GM21423 (cell line): ENCODE measurements around the gene FARSB.
A peak's percentile ranks its signal among the peaks of the same experiment; 100 is the strongest.

Experiments used
- ATAC-seq: cut with Tn5 transposase; IDR thresholded peaks from one replicate; pipeline ENCODE4 v1.9.1; 2021; ENCODE audit warnings: mild to moderate bottlenecking, moderate library complexity; ENCODE audit not compliant: unreplicated experiment

Gene FARSB

DNA sequence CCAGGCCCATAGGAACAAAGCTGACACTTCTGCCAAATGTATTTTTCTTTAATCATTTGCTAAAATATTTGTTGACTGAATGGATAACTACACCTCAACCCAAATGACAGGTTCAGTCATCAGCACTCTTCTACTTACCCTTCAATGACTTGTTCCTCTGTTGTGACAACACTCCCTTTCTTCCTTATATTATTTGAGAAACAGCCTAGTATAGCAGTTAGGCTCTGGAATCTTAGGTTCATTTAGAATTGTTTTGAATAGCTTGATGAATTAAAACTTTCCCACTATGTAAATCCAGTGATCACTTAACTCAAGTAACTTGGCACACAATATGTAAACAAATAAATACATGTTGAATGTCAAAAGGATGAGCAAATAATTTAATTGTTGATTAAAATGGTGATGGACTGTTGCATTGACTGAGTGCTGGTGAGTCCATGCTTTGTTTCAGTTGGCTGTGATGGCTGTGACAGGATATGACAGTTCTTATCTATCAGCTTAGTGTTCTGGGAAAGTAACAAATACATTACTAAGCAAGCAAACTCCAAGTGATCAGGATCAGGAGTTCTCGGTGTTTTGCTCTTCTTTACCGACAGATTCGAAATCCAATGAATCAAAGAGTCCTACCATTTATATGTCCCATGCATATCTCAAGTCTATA is 12.7 kb upstream of the FARSB start:
- ATAC-seq: no peak

DNA sequence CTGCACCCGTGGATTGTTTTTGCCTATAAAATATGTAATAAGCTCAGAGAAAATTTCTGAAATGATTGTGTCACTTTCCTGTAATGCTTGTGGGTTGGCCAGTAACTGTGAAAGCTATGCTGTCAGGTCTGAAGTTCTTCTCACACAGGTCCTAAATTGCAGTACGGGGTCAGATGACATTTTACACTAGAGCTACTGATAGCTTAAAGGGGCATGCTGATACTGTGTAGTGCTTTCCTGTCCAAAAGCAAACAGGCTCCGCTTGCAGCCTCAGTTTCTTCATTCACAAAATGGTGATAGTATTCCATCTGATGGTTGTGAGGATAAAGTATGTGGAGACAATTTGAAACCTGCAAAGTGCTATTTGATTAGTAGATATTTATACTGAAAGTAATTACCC is 7.6 kb upstream of the FARSB start:
- no peak for ATAC-seq

DNA sequence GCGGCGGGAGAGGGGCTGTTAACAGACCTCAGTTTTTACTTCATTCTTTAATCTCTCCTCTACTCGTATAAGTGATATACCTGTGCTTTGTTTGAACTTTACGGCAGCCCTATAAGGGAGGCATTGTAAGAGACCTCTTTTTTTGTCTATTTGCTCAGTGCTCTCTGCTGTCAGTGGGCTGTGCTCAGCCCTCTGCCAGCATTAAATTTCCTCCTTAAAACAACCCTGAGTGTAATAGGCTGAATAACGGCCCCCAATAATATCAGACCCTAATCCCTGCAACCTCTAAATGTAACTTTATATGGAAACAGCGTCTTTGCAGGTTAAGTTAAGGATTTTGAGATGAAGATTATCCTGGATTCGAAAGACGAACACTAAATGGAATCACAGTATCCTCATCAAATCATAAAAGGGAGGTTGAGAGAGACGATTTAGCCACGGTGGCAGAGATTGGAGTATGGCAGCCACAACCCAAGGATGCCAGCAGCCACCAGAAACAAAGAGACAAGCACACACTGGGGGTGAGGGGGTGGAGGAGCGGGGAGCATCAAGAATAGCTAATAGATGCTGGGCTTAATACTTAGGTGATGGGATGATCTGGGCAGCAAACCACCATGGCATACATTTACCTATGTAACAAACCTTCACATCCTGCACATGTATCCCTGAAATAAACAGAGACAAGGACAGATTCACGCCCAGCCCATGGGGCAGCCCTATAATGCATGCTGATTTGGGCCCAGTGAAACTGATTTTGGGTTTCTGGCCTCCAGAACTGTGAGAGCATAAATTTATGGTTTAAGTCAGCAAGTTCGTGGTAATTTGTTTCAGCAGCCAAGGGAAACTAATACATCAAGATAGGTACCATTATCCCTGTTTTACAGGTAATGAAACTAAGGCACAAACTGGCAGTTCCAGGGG is 894 bp upstream of the FARSB start:
- peak; percentile 17 for ATAC-seq

DNA sequence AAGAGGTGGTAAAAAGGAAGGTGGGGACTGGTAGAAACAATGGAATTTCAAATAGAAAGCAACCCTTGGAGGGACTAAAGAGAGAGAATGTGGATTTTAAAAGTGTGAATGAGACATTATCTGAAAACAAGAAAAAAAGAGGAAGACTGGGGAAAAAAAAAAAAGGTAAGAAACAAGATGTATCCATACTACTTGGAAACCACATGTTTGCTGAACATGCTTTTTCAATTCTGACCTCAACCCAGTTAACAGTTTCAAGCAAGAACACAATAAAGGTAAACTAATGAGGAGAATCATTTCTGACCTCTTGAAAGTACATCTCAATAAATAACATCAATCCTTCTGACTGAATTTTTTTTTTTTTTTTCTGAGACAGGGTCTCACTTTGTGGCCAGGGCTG is 2.6 kb downstream of the FARSB start:
- ATAC-seq: no peak

DNA sequence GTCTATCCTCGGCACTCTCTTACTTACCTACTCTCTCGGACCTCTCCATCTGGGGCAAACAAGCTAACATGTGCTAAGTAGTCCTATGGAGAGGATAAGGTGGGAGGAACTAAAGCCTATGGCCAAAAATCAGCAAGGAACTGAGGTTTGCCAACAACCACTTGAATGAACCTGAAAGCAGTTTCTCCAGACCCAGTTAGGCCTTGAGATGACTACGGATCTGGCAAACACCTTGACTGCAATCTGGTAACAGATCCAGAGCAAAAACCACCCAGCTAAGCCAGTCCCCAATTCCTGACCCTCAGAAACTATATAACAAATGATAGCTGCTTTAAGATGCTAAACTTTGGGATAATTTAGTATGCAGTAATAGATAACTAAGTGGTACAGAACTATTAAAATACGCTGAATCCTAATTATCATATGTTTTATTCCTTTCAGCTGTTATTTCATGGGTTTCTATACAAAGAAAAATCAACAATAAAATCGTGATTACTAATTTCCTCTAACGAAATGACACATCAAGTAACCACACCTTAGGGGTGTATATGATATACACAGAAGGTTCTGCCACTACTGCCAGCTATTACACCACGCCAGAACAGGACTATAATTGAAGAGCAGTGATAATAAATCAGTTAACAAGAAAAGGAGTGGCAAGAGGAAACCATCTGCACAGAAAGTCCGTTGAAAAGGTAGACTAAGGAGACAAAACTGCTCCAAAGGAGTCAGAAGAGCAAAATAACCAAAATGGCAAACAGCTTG is 3.2 kb downstream of the FARSB start:
- ATAC-seq: no peak

DNA sequence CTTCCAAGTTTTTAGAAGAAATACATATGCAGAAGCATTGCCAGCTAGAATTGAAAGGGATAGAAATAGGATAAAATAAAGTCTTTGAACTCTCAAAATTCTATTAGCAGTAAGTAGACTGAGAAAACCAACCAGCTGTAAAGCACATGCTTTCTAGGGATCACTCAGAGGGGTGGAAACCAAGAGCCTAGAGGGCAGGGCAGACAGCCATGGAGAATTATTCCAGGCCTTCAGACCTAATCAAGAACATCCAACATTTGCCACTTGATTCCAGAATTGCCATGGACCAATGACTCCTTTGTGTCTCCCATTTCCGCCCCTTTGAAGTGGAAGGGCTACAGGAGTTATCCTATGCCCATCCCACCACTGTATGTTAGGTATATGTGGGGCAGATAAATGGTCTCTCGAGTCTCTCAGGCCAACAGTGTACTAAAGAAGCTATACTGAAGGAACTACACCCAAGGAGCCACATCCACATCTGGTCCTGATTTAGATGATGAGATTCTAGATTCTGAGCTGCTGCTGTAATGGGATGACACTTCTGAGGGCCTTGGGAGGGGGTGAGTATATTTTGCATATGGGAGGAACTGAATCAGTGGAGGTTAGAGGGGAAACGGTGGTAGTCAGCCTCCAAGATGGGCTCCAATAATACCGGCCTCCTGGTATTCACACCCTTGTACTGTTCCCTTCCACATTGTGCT is 4.0 kb downstream of the FARSB start:
- no peak for ATAC-seq

DNA sequence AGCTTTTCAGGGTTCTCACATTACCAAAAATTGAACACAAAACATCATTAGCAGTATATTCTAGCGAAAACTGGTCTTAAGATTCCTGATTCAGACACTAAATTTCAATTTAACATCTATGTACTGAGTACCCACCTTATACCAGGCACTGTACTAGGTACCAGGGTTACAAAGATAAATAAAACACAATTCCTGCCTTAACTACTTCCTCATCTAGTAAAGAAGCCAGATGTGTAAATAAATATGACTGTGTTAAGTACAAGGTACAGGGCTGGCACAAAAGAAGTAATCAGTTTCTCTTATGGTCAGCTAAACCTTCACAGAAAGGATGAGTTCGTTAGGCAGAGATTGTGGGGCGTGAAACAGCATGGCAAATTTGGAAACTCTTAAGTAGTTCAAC is 6.1 kb downstream of the FARSB start:
- no peak for ATAC-seq

DNA sequence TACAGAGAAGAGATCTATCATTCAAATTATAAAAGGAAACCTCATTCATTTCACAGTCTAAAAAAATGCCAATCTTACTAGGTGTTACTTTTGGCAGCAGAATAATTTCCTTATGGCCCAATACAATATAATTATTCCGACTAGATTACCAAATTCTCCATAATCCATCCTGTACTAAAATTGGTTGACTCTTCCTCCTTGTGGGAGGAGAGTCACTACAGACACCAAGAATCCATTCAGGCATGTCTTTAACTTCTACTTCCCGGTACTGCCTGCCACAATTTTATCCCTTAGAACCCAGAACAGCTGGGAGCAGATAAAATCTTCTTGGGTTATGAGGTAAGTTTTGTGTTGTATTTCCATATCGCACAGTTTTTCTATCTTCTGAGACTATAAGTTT is 9.9 kb downstream of the FARSB start:
- no peak for ATAC-seq

DNA sequence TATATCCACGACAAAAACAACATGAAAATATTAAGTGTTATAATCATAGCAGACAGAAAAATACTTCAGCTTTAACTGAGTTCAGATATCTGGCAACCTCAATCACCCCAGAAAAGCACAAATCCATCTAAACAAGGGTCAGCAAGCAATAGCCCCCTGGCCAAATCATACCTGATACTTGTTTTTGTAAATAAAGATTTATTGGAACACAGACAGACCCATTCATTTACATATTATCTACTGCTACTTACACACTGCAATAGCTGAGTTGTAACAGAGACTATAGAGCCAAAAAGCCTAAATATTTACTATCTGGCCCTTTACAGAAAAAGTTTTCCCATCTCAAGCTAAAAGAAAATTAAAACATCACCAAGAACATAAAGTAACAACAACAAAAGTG is 12.8 kb downstream of the FARSB start:
- ATAC-seq: no peak

DNA sequence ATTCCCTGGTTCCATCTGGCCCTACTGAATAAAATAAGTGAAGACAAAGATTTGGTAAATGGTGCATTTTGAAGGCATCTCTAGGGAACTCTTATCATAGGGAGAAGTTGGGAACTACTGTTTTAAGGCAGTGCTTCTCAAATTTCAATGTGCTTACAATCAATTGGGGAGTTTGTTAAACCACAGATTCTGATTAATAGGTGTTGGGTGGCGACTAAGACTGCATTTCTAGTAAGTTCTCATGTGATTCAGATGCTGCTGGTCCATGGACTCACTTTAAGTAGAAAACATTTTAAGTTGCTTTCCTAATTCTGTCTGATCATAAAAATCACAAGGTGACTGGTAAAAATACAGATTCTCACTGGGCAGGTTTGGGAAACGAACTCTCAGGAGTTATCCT is 14.6 kb downstream of the FARSB start:
- ATAC-seq: no peak

DNA sequence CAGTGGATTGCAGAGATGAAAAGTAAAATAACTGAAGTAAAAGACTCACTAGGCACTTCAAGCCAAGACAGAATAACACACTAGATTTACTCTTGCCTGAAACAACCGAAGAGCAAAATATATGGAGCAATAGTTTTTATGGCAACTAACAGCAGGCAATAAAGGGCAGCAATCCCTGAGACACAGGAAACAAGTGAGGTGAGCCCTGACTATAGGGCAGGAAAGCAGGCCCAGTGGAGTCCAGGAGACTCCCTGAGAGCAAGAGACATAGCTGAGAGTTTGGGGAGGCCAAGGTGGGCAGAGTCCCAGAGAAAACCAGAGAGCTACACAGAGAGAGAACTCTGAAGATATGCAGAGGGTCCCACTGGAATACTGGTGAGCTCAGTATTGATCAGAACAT is 18.8 kb downstream of the FARSB start:
- ATAC-seq: no peak

DNA sequence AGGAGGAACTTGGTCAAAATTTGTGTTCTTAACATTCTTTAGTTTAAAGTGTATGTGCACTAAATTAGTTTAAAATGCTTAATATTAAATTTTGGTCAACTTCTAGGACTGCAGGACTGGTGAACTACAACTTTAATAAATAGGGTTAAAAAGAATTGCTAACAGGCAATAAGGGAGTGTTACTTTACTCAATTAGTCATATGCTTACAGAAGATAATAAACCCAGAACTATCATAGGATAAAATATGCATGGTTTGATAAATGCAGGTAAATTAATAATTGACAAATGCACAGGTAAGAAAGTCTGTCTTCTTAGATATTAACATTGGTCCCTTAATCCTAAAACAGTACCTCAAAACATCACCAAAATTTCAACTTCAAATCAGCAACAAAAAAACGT is 20.6 kb downstream of the FARSB start:
- no peak for ATAC-seq

DNA sequence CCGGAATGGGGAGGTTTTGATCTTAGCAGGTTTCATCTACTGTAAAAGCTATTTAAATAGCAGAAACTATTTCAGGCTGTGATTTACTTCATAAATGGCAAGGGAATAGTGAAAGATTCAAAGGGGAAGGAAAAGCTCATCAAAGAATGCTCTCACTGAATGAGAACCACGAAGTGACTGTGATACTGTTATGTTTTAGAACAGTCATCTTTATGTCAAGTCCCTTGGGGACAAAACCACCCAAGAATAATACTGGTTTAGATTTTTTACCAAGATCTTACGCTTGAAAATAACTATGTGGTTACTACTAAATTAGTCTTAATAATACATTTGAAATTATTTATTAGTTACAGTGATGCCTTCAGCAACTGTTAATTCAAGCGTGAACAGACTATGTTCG is 28.1 kb downstream of the FARSB start:
- ATAC-seq: no peak

DNA sequence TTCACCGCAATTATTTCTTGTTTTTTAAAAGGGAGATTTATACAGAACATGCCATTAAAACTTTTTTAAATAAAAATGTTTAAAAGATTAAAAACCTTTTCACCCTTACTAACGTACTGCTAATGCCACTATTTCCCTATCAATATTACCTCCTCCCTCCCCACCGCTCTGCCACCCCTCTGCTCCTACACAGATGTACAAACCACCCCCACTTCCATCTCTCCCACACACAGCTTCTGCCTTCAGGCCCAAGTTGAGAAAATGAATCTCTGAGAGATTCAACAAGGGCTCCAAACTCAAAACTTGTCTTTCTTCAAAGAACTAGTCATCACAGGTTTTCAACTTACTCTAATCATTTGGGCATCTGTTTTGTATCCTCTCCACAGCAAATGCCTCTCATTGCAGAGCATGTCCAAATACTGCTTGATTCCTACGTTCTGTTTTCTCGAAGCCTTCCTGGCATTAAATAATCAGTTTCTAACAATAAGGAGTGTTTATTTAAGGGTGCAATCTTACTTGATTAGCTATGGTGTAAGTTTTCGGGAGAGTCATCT is 32.1 kb downstream of the FARSB start:
- ATAC-seq: no peak

DNA sequence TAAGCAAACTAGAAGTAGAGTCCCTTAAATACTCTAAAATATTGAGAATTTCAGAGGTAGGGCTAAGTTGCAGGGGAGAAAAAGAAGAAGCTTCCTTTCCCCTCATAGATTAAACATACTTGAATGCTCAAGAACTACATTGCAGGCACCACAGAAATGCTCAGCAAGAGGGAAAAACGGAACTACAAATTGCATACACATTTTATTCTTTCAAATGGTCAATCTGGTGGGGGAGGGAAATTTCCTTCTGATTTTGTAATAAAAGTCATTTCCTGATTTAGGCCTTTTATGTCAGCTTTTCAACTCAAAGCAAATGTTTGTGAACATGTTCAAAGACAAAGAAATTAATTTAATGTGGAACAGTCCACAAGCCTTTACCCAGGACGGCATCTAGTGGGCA is 33.0 kb downstream of the FARSB start:
- no peak for ATAC-seq

DNA sequence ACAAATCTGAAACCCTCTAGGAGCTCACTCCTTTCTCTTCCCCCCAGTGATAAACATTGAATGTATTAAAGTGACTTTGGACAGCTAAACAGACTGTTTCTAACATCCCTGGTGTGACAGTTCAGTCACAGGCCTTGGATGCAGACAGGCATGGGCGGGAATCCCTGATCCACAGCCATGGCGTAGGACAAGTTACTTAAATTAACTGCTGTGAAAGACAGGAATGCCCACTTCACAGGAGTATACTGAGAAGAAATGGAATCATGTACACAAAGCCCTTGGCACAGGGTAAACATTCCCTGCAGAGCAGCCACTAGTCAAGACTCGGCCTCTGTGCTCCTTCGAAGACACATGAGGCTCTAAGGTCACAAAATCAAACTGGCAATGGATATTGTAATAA is 34.0 kb downstream of the FARSB start:
- no peak for ATAC-seq

DNA sequence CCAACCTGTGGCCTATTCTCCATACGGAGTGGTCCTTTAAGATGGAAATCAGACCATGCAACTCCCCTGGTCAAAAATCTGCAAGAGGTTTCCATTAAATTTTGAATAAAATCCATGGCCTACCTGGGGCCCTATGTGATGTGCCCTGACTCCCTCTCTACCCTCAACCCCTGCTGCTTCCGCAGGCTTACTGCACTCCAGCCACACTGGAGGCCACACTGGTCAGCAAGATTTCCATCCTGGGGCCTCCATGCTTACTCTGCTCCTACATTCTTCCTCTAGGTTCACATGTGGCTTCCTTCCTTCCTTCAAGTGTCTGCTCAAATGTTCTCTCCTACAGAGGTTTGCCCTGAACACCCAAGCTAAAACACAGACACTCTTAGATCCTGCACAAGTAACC is 40.6 kb downstream of the FARSB start:
- no peak for ATAC-seq

DNA sequence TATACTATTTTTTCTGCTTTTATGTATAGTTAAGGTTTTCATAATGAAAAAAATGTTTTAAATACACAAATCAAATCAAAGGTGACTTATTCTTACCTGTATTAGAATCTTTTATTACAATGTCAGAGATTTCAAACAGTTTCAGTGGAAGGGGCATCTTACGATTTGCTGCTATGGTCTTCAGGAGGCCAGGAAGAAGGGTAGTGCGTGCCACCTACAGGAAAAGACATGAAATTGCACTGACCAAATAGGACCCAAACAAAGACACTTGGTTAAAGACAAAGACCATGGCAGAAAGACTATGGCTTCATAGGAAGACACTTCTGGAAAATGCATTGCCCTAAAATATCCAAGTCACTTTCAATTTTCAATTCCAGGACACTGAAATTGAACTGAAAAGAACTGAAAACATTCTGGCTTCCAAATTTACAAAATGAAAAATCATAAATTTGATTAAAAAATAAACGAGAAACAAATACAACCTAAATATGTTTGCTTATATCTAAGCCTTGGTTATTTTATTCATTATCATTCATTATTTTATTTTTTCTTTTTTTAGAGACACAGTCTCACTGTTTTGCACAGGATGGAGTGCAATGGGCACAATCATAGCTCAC is 42.1 kb downstream of the FARSB start:
- ATAC-seq: peak; percentile 80

DNA sequence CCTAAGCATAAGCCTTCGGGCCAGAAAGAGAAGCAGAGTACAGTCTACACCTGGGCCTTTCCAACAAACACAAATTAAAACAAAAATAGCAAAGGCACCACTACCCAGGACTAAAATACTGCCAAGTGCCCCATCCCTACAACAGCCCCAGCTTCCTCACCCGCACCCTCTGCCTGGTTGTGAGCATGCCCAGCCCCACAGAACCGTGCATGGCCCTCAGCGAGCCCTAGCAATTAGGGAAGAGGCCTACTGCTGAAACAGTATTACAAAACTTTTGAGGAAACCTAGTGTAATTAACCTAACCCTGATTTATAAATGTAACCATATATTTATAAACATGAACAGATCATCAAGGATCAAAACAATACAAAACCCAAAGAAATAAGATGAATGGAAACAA is 44.2 kb downstream of the FARSB start:
- ATAC-seq: no peak

DNA sequence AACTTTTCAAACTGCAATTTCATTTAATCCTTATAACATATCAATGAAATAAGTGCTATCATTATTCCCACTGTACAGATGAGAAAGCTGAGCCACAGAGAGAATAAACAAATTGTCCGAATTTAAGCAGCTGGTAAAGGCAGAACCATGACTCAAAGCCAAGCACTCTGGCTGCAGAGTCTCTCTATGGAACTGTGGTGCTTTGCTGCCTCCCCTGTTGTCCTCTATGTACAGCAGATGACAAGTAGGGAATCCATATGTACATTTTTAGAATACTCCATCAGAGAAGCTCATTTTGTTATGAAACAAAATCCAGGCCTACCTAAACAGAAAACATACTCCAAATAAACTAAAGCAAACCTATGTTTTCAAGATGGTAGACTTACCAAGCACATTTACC is 45.1 kb downstream of the FARSB start:
- ATAC-seq: no peak
